ENCODE results near the gene SETD3.

DNA sequence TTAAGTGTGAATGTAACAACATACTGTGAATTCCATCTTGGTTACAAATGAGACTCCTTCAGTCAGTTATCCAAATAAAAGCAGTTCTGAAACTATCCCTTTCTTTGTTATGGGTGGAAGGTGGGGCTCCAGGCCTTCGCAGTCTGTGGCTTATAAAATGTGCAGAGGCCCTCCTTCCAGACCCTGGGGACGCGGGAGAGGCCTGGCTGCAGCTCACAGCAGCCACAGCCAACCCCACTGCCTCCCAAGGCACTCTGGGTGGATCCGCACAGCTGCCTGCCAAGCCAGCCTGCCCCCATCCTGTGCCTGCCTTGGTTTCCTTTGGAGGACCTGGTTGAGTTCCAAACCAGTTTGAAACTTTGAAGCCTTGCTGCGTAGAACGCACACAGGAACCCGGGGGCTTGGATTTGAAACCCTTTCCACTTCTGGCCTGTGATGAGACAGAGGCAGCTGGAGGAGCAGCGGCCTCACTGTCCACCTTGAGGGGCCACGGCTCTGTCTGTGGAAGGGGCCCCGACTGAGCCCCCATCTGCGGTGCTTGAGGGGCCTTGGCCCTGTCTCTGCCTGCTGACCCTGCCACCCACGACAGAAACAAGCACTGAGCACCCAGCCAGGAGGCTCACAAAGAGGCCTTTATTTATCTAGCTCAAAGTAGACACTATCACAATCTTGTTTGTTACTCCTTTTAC lies 30.9 kb upstream of the SETD3 start:
- TF ChIP-seq EZH2 (IDR thresholded peaks at IDR 0.05; ENCODE audit: low read length, unreplicated experiment) (no peak), EZH2phosphoT487 (IDR thresholded peaks at IDR 0.05; ENCODE audit: borderline replicate concordance, low read length) (no peak)
- TF ChIP-seq, protein P1, sequence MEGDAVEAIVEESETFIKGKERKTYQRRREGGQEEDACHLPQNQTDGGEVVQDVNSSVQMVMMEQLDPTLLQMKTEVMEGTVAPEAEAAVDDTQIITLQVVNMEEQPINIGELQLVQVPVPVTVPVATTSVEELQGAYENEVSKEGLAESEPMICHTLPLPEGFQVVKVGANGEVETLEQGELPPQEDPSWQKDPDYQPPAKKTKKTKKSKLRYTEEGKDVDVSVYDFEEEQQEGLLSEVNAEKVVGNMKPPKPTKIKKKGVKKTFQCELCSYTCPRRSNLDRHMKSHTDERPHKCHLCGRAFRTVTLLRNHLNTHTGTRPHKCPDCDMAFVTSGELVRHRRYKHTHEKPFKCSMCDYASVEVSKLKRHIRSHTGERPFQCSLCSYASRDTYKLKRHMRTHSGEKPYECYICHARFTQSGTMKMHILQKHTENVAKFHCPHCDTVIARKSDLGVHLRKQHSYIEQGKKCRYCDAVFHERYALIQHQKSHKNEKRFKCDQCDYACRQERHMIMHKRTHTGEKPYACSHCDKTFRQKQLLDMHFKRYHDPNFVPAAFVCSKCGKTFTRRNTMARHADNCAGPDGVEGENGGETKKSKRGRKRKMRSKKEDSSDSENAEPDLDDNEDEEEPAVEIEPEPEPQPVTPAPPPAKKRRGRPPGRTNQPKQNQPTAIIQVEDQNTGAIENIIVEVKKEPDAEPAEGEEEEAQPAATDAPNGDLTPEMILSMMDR (conservative IDR thresholded peaks at IDR 0.05; ENCODE audit: low read depth, low read length), result no peak
